H9 (cell line): Measurements from ENCODE around the gene TMPRSS9. TPM values are rescaled to one million over a fixed set of nuclear protein-coding genes. Genes with fewer than 3 reads are reported as not detected.

Experiments
- DNase-seq: peaks from one replicate; pipeline ENCODE4 v3.0.0-alpha.2; 2017
- H2AFZ ChIP-seq: one replicate; pipeline ENCODE4 v1.6.1; 2013; ENCODE audit warnings: mild to moderate bottlenecking, low read length, control low read depth, moderate library complexity
- H2AK5ac ChIP-seq: 2 replicates; pipeline ENCODE4 v1.6.1; 2013; ENCODE audit warnings: low read length, control low read depth, mixed read lengths; ENCODE audit not compliant: insufficient read length
- H2BK120ac ChIP-seq: one replicate; pipeline ENCODE4 v1.6.1; 2013; ENCODE audit warnings: low read depth, mild to moderate bottlenecking, low read length, control low read depth, inconsistent platforms; ENCODE audit not compliant: poor library complexity, severe bottlenecking
- H2BK12ac ChIP-seq: 2 replicates; pipeline ENCODE4 v1.6.1; 2013; ENCODE audit warnings: low read length, control low read depth, mixed read lengths, low read depth; ENCODE audit not compliant: insufficient read length
- H2BK15ac ChIP-seq: 2 replicates; pipeline ENCODE4 v1.6.1; 2013; ENCODE audit warnings: low read depth, low read length, control low read depth
- H2BK20ac ChIP-seq: one replicate; pipeline ENCODE4 v1.6.1; 2013; ENCODE audit warnings: low read depth, mild to moderate bottlenecking, low read length, control low read depth, inconsistent platforms; ENCODE audit not compliant: poor library complexity, severe bottlenecking
- H2BK5ac ChIP-seq: 2 replicates; pipeline ENCODE4 v1.6.1; 2013; ENCODE audit warnings: low read length, control low read depth, mixed read lengths; ENCODE audit not compliant: insufficient read length
- H3K14ac ChIP-seq: 2 replicates; pipeline ENCODE4 v1.6.1; 2013; ENCODE audit warnings: low read length, control low read depth; ENCODE audit not compliant: insufficient read depth
- H3K18ac ChIP-seq: 2 replicates; pipeline ENCODE4 v1.6.1; 2013; ENCODE audit warnings: low read depth, mild to moderate bottlenecking, mixed read lengths, low read length, control low read depth; ENCODE audit not compliant: insufficient read length
- H3K23ac ChIP-seq: 2 replicates; pipeline ENCODE4 v1.6.1; 2013; ENCODE audit warnings: low read length, control low read depth, mixed read lengths, low read depth; ENCODE audit not compliant: insufficient read length
- H3K23me2 ChIP-seq: 2 replicates; pipeline ENCODE4 v1.6.1; 2013; ENCODE audit warnings: low read depth, mild to moderate bottlenecking, mixed read lengths, low read length, control low read depth; ENCODE audit not compliant: insufficient read length, poor library complexity, severe bottlenecking
- H3K27ac ChIP-seq: 2 replicates; pipeline ENCODE4 v1.5.1; 2013; ENCODE audit warnings: low read length, control low read depth, mixed read lengths, low read depth; ENCODE audit not compliant: insufficient read length
- H3K27me3 ChIP-seq: 2 replicates; pipeline ENCODE4 v1.6.1; 2013; ENCODE audit warnings: low read length, control low read depth, inconsistent platforms; ENCODE audit not compliant: insufficient read depth
- H3K4ac ChIP-seq: 2 replicates; pipeline ENCODE4 v1.6.1; 2013; ENCODE audit warnings: low read depth, mild to moderate bottlenecking, control low read depth, inconsistent platforms, low read length, moderate library complexity
- H3K4me1 ChIP-seq: 2 replicates; pipeline ENCODE4 v1.6.1; 2013; ENCODE audit warnings: low read length, control low read depth, inconsistent platforms; ENCODE audit not compliant: insufficient read depth
- H3K4me2 ChIP-seq: 2 replicates; pipeline ENCODE4 v1.6.1; 2013; ENCODE audit warnings: low read length, control low read depth, mixed read lengths; ENCODE audit not compliant: insufficient read length, insufficient read depth
- H3K56ac ChIP-seq: 2 replicates; pipeline ENCODE4 v1.6.1; 2013; ENCODE audit warnings: low read depth, mild to moderate bottlenecking, mixed read lengths, low read length, control low read depth; ENCODE audit not compliant: insufficient read length
- H3K79me1 ChIP-seq: 2 replicates; pipeline ENCODE4 v1.6.1; 2013; ENCODE audit warnings: low read depth, mild to moderate bottlenecking, moderate library complexity, low read length, control low read depth, inconsistent platforms; ENCODE audit not compliant: insufficient read depth, poor library complexity, severe bottlenecking
- H3K79me2 ChIP-seq: 2 replicates; pipeline ENCODE4 v1.6.1; 2013; ENCODE audit warnings: low read length, control low read depth, inconsistent platforms; ENCODE audit not compliant: insufficient read depth
- H3K9ac ChIP-seq: 2 replicates; pipeline ENCODE4 v1.6.1; 2013; ENCODE audit warnings: low read length, control low read depth, mixed read lengths; ENCODE audit not compliant: insufficient read length; ENCODE audit errors: extremely low read depth
- H3K9me3 ChIP-seq: one replicate; pipeline ENCODE4 v1.6.1; 2013; ENCODE audit warnings: low read depth, low read length, inconsistent platforms; ENCODE audit not compliant: control insufficient read depth
- H3T11ph ChIP-seq: one replicate; pipeline ENCODE4 v1.6.1; 2013; ENCODE audit warnings: mild to moderate bottlenecking, low read length, control low read depth, inconsistent platforms
- H4K20me1 ChIP-seq: one replicate; pipeline ENCODE4 v1.6.1; 2013; ENCODE audit not compliant: control insufficient read depth, insufficient read length, insufficient read depth
- H4K5ac ChIP-seq: 2 replicates; pipeline ENCODE4 v1.6.1; 2013; ENCODE audit warnings: low read depth, mild to moderate bottlenecking, mixed read lengths, low read length, control low read depth; ENCODE audit not compliant: insufficient read length
- H4K8ac ChIP-seq: replicated peaks from 2 replicates; pipeline ENCODE4 v1.6.1; 2013; ENCODE audit warnings: low read length, control low read depth, mixed read lengths, low read depth; ENCODE audit not compliant: insufficient read length
- H4K91ac ChIP-seq: 2 replicates; pipeline ENCODE4 v1.6.1; 2013; ENCODE audit warnings: low read depth, mild to moderate bottlenecking, moderate library complexity, mixed read lengths, low read length, control low read depth; ENCODE audit not compliant: insufficient read length
- H3K27ac Mint-ChIP-seq, 3 experiments: 2 replicates in 2 of 3; 3 replicates in 1 of 3; pipeline ENCODE4 v1.8.0; 2020 to 2021; ENCODE audit warnings: mixed read lengths in 3 of 3, mild to moderate bottlenecking in 1 of 3, moderate library complexity in 1 of 3
- H3K27me3 Mint-ChIP-seq: 2 replicates; pipeline ENCODE4 v1.8.0; 2021; ENCODE audit warnings: low read depth, mild to moderate bottlenecking, moderate library complexity, mixed read lengths
- H3K36me3 Mint-ChIP-seq, 3 experiments: 2 replicates in 2 of 3; 3 replicates in 1 of 3; pipeline ENCODE4 v1.8.0; 2020 to 2021; ENCODE audit warnings: low read depth in 3 of 3, mixed read lengths in 3 of 3; ENCODE audit not compliant: insufficient read depth in 1 of 3
- H3K4me1 Mint-ChIP-seq, 2 experiments: 2 replicates each; pipeline ENCODE4 v1.8.0; 2020; ENCODE audit warnings: mixed read lengths in 2 of 2
- H3K4me3 Mint-ChIP-seq, 2 experiments: 2 replicates in 1 of 2; 3 replicates in 1 of 2; pipeline ENCODE4 v1.8.0; 2020 to 2021; ENCODE audit warnings: mild to moderate bottlenecking in 2 of 2, mixed read lengths in 2 of 2, moderate library complexity in 1 of 2
- H3K9me3 Mint-ChIP-seq, 2 experiments: 2 replicates in 1 of 2; 3 replicates in 1 of 2; pipeline ENCODE4 v1.8.0; 2020; ENCODE audit warnings: mild to moderate bottlenecking in 2 of 2, mixed read lengths in 2 of 2, moderate library complexity in 1 of 2
- CTCF ChIP-seq: fragments of 200-600 bp; sonication (generic); conservative IDR thresholded peaks from 3 replicates; pipeline ENCODE4 v1.8.0; 2021; ENCODE audit warnings: antibody characterized with exemption, mild to moderate bottlenecking
- WGBS: extraction: QIAGEN DNeasy Blood & Tissue Kit; methylation state at CpG from one replicate; pipeline ENCODE4 v1.1.7; 2013; ENCODE audit warnings: missing lambda C conversion rate, low lambda C conversion rate, mixed read lengths; ENCODE audit not compliant: insufficient read length; ENCODE audit errors: extremely low coverage; 5-methylcytosine and 5-hydroxymethylcytosine counted together
- microRNA-seq: library from miRNA; unstranded; fragments of <30 nt; microRNA quantifications from one replicate; pipeline ENCODE4, GENCODE V29; 2020; ENCODE audit warnings: borderline microRNAs expressed
- total RNA-seq: library from RNA; stranded (reverse); gene quantifications from 2 replicates; pipeline ENCODE4 v1.2.1, GENCODE V29; 2021

Gene TMPRSS9
- total RNA-seq, 1 experiment from 2014 or later: 0.24 TPM

- Histone ChIP-seq H3K79me1 (no peaks in the 10 kb centered on the region), H3K27me3 (peaks cover 7% of the 10 kb centered on the region; the same call in 1 of the 2 replicates), H2BK120ac (no peak overlapping the region), H3K4ac (no peak overlapping the region), H3K27ac (no peak overlapping the region), H3K79me2 (peaks cover 2% of the 10 kb centered on the region; the same call in 1 of the 2 replicates), H3K18ac (no peak overlapping the region), H2BK5ac (no peak overlapping the region), H2BK20ac (no peak overlapping the region), H4K8ac (no peak overlapping the region), H2BK12ac (no peak overlapping the region), H3K9me3 (no peaks in the 10 kb centered on the region), H4K91ac (no peak overlapping the region), H3K56ac (no peak overlapping the region), H2BK15ac (no peak overlapping the region), H3K9ac (no peak overlapping the region), H3K4me2 (peak overlapping the region; percentile 65), H3K23ac (no peak overlapping the region), H3T11ph (no peak overlapping the region), H2AFZ (no peak overlapping the region), H3K14ac (no peak overlapping the region), H2AK5ac (no peak overlapping the region), H4K5ac (no peak overlapping the region), H4K20me1 (peaks cover 3% of the 10 kb centered on the region), H3K23me2 (peaks cover 28% of the 10 kb centered on the region), H3K4me1 (peaks cover 4% of the 10 kb centered on the region; the same call in 1 of the 2 replicates)
- H3K9me3 Mint-ChIP-seq: 0 out of 5 replicates have a peak, but pooled peaks cover 0 to 2% of the 10 kb centered on the region in 2 experiments
- H3K4me1 Mint-ChIP-seq: peaks cover 17 to 26% of the 10 kb centered on the region in 2 experiments
- no CpG with 5 or more reads among the region's 45 CpGs for WGBS
- H3K27ac Mint-ChIP-seq: no peak overlapping the region
- H3K27me3 Mint-ChIP-seq: peaks cover 39% of the 10 kb centered on the region
- H3K36me3 Mint-ChIP-seq: peaks cover 0 to 3% (median 1%) of the 10 kb centered on the region in 3 experiments; a peak in 1 of 7 replicates
- no peak for TF ChIP-seq CTCF
- peak overlapping the region; percentile 76 to 88 for H3K4me3 Mint-ChIP-seq
- no peak for DNase-seq
Measured at GRCh38 chr19:2475018-2475701, 115.1 kb downstream of the TMPRSS9 start.

Small RNA genes within 50 kb of the gene (microRNA-seq; reads per million reads assigned to microRNA genes)
- gene MIR7108: 0.46 reads per million

Other genes with a start within 250 kb of the TMPRSS9 start
- gene AP3D1, start 208.7 kb upstream of the TMPRSS9 start, total RNA-seq: 142 and 147 TPM in 2 replicates
- gene DOT1L, start 196.3 kb upstream of the TMPRSS9 start, total RNA-seq: 78.5 and 81.6 TPM in 2 replicates
- gene PLEKHJ1, start 123.9 kb upstream of the TMPRSS9 start, total RNA-seq: 139 and 148 TPM in 2 replicates
- gene SF3A2, start 123.4 kb upstream of the TMPRSS9 start, total RNA-seq: 166 and 167 TPM in 2 replicates
- gene AMH, start 110.9 kb upstream of the TMPRSS9 start, total RNA-seq: 70.2 and 70.7 TPM in 2 replicates
- gene JSRP1, start 103.8 kb upstream of the TMPRSS9 start, total RNA-seq: 0.90 and 1.1 TPM in 2 replicates
- not detected in 2 replicates for gene PEAK3, start 78.1 kb upstream of the TMPRSS9 start, total RNA-seq
- gene LINGO3, start 52.1 kb upstream of the TMPRSS9 start, total RNA-seq: 0.28 and 0.61 TPM in 2 replicates
- gene LSM7, start 31.7 kb upstream of the TMPRSS9 start, total RNA-seq: 187 and 202 TPM in 2 replicates
- 69.4 and 73.7 TPM in 2 replicates for gene SPPL2B, start 31.6 kb upstream of the TMPRSS9 start, total RNA-seq
- 214 and 219 TPM in 2 replicates for gene TIMM13, start 67.3 kb downstream of the TMPRSS9 start, total RNA-seq
- 173 and 174 TPM in 2 replicates for gene LMNB2, start 96.7 kb downstream of the TMPRSS9 start, total RNA-seq
- 13.5 and 16.2 TPM in 2 replicates for gene GADD45B, start 115.9 kb downstream of the TMPRSS9 start, total RNA-seq